Inflammatory macrophage treated with lipopolysaccharide for 4 hours (primary cell): ENCODE data around the gene CCR1.

Experiments used
- DNase-seq: peaks from one replicate; pipeline ENCODE4 v3.0.0-alpha.2; 2020

Gene CCR1

GRCh38 chr3:46208167-46208704 lies at the start of gene CCR1:
CCR1 (minus strand) TSS chr3:46208313; CDS start chr3:46204313, 4,000 bp downstream.
- DNase-seq, result peak; percentile 96

DNA sequence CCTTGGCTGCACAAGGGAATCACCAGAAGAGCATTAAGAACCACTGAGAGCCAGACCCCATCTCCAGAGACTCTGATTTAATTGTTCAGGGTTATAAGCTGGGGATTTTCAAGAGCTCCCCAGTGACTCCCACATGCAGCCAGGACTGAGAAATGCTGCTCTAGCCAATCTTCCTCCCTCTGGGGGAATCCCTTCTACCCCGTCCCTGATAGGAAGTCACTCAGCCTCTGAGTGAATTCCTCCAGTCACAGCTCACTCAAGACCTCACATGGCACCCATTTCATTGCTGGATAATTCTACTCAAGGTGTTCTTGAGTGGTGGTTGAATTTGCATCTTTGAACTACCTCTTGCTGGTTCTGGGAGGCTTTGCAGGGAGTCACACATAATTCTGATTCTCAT lies 44.9 kb upstream of the CCR1 start:
- peak; percentile 41 for DNase-seq

DNA sequence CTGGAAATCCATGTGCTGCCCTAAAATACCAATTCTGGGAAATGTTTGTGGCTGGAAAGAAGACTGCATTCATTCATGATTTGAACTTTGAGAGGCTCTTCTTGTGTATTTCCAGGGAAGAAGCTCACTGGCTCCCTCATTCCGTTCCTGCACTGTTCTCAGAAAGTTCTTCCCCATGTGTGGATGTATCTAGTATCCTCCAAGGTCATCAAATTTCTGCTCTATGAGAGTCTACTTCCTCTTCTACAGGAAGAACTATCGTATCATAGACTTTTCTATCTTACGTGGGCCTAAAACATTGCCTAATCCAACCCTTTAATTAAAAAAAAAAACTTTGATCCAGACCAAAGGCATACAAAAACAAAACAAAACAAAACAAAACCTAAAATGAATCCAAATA lies 37.0 kb upstream of the CCR1 start:
- peak; percentile 62 for DNase-seq

DNA sequence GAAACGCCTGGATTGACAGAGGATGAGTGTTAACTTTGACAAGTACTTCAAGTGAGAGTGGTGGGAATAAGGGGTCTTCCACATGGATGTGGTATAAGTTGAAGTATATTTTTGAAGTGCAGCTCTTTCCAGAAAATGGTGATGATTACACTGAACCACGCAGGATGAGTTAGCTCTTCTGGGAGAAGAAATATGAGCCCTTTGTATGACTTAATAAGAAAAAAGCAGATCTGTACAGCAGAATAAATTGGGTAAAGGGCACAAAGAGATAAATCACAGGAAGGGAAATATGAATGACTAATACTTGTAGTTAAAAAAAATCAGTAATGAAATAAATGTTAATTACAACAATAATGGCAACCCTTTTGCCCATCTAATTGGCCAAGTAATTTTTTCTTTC lies 35.4 kb upstream of the CCR1 start:
- DNase-seq, result no peak

DNA sequence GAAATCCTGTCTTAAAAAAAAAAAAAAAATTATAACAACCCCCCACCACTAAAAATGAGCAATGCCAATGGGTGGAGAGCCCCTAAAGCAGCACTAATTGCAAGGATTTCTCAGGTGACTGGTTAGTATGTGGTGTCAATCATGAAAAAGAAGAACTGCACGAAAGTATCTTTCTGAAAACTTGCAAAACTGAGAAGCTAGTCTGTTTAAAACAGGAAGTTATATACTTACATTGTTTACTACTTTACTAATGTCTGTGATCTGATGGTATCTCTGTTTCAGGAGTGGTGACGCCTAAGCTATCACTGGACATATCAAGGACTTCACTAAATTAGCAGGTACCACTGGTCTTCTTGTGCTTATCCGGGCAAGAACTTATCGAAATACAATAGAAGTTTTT lies 34.0 kb upstream of the CCR1 start, which contains the start of gene CCR3:
Gene CCR3, plus strand, starts transcription at position 341 of the 400 bp plus-strand sequence. CDS start 22,699 bp downstream, outside the sequence.
- peak; percentile 69 for DNase-seq

- no peak for DNase-seq
Measured at GRCh38 chr3:46239952-46240351, 31.8 kb upstream of the CCR1 start.

DNA sequence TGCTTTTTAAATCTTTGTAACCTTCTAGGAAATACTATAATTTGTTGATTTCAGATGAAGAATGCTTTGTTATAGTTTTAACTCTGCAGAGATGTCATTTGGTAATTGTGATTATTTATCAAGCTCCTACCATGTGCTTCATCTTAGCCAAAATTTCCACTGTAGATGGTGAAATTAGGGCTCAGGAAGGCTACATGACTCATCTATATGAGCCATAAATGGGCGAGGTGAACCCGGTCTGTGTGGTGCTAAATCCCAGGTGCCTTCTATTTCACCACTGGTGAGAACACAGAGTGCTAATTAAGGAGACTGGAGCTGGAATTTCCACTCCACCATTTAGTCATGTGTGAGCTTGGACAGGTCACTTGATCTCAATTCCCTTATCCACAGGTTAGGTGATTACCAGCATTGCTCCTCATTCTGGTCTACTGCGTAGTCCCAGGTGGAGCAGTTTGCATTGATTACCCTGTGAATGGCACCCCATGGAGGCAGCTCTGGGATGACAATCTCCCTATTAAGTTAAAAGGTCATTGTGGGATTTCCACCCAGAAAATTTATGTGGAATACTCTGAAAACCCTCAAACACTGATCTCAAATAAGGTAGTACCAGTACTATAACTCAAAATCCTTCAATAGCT lies 31.3 kb upstream of the CCR1 start:
- DNase-seq, result peak; percentile 16

- DNase-seq, result no peak
Measured at GRCh38 chr3:46238386-46238785, 30.3 kb upstream of the CCR1 start.

DNA sequence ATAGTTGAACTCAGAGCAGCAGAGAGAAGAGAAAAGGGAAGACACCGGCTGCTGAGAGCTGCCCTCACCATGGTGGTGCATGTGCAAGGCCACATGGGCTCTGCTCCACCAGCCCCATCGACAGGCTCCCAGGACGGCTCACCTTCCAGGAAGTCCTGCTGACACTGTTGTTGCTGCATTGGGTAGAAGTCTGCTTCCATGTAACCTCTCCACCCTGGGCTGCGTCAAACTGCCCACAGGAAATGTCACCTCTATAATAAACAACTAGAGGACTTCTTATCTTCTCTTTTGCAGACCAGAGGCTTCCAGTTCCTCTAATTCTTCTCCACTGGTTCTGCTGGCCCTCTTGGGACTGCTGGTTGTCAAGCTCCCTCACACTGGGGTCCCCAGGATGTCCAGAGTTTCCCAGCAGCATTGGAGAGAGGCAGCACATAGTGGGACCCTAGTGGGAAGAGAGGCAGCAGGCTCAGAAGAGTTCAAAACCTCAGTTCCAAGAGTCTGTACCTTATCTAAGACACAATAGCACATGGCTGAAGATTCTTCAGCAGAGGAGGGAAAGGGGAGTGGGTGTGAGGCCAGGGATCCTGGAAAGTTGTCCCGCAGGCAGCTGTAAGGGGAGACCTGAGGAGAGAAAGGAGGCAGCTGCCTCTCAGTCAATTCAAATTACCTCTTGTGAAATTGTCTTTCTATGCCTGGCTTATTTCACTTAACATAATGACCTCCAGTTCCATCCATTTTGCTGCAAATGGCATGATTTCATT lies 28.4 kb upstream of the CCR1 start:
- DNase-seq, result no peak

GRCh38 chr3:46235425-46235824 lies 27.3 kb upstream of the CCR1 start:
- DNase-seq, result no peak

DNA sequence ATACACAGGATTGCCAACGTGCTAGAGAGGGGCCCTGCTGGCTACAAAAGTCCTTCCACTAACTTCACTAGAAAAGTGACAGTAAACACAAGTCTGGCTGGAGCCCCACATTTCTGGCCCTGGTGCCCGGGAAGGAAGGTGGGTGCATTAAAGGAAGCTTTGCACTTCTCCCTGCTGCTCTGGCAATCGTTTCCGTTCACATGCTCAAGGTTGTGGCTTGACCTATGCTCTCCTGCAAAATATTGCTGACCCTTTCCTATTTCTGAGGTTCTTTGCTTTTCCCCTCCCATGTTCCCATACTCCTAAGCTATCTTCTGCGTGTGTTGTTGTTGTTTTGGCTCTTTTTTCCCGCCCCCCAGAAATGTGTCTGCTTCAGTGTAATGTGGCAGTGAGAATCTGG lies 25.1 kb upstream of the CCR1 start:
- DNase-seq, result no peak

GRCh38 chr3:46231323-46231722 lies 23.2 kb upstream of the CCR1 start:
- DNase-seq, result no peak

GRCh38 chr3:46228260-46229242 lies 20.4 kb upstream of the CCR1 start:
- DNase-seq, result peak; percentile 66

- peak; percentile 91 for DNase-seq
Measured at GRCh38 chr3:46222435-46223161, 14.5 kb upstream of the CCR1 start.

GRCh38 chr3:46221938-46222337 lies 13.8 kb upstream of the CCR1 start:
- DNase-seq, result no peak

GRCh38 chr3:46221391-46221790 lies 13.3 kb upstream of the CCR1 start:
- DNase-seq, result no peak

DNA sequence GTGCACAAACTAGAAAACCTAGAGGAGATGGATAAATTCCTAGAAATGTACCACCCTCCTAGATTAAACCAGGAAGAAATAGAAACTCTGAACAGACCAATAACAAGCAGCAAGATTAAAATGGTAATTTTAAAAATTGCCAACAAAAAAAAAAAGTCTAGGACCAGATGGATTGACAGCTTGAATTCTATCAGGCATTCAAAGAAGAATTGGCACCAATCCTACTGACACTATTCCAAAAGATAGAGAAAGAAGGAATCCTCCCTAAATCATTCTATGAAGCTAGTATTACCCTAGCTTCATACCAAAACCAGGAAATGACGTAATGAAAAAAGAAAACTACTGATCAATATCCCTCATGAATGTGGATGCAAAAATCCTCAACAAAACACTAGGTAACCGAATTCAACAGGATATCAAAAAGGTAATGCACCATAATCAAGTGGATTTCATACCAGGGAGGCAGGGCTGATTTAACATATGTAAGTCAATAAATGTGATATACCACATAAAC lies 10.1 kb upstream of the CCR1 start:
- no peak for DNase-seq

DNA sequence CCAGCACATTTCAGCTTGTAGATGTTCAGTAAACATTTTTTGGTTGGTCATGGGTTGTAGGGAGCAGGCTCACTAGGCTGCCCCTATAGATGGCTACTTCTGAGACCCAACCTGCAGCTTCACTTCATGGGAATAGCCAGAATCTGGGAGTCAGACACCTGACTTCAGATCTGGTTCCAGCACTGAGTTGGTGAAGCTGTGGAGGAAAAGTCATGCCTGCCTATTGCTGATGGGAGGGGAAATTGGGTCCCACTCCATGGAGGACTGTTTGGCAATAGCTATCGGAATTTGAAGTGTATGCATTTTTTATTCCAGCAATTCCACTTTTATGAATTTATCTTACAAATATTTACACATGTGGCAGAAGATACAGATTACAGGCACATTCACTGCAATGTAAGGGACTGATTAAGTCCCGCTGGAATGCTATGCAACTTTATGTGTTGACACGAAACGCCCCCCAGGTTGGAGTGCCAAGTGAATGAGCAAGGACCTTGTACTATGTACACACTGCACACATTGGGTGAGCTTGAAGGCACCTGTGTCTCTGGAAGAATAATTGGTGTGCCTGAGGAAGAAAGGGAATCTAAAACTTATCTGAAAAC lies 7.8 kb upstream of the CCR1 start:
- no peak for DNase-seq

DNA sequence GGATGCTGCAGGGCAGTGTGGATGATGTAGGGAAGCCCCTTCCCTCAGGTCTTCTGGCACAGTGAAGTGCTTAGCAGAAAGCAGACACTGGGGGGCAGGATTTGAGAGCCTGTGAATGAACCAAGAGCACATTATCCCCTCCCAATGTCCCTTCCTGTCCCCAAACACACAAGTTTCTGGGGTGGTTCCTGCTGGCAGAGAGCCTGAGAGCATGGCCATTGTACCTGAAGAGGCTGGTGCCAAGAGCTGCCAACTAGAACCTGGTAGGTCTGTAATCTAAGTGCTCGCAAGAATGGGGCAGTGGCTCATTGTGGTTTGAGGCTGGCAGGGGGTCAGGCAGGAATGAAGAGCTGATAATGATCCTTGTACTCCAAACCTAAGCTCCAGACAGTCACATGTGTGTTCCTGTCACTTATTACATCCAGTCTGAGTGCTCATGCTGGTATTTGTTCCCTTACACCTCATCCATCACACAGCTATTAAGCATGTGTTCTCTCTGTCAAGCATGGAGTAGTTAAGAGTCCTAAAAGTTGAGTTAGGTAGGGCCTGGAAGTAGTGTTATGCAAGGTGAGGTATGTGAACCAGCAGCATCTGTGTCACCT lies 6.7 kb upstream of the CCR1 start:
- DNase-seq, result peak; percentile 43

DNA sequence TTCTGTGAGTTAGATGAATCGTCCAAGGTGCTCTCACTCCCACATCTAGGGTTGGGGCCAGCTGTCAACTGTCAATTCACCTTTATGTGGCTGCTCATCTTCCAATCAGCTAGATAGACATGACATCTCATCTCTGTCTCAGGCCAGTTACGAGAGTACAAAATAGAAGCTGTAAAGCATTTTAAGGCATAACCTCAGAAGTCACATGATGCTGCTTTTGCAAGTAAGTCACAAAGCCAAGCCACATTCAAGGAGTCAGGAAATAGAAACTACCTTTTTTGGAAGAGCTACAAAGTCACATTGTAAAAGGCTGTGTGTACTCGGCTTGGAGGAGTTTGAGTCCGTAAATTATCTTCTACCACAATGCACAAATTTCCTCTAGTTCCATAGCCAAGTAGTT lies 5.1 kb upstream of the CCR1 start:
- DNase-seq, result peak; percentile 81

- peak; percentile 44 for DNase-seq
Measured at GRCh38 chr3:46212101-46212500, 4.0 kb upstream of the CCR1 start.
